NOMO-1 (cell line): ENCODE measurements around the gene BAIAP2.

ENCODE experiments used
- DNase-seq, 2 experiments: peaks; one replicate each; lab custom pipeline; 2025; ENCODE audit not compliant: unreplicated experiment in 2 of 2; lab: John Stamatoyannopoulos, UW

The BAIAP2 gene

DNA sequence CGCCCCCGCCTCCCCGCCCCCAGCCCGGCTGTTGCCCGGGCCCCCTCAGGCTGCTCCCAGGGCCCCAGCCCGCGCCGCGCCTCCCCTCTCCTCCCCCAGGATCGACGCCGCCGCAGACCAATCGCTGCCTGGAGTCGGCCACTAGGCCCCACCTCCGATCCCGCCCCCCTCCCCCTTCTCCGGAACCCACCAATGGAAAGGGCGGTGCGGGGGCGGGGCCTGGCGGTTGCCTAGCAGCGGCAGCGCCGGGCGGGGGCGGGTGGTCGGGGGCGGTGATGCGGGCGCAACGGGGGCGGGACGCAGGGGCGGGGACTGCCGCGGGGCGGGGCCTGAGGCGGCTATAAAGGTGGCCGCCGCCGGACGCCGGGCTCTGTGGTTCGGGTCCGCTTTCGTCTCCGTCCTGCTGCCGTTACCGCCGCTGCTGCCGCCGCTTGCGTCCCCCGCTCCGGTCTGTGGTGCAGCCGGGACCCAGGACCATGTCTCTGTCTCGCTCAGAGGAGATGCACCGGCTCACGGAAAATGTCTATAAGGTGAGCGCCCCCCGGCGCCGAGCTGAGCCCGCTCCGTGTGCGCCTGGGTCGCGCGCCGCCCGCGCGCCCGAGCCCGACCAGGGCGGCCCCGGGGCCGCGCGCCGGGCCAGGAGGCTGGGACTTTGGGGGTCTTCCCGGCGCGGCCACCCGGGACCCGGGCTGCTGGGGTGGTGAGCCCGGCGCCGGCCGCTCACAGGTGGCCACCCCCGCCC, at the start of gene BAIAP2:
Gene BAIAP2 (plus strand): TSS at position 373 of the 742 bp plus-strand sequence. CDS start 104 bp downstream, at position 477.
- DNase-seq, result peak; percentile 79 to 95

DNA sequence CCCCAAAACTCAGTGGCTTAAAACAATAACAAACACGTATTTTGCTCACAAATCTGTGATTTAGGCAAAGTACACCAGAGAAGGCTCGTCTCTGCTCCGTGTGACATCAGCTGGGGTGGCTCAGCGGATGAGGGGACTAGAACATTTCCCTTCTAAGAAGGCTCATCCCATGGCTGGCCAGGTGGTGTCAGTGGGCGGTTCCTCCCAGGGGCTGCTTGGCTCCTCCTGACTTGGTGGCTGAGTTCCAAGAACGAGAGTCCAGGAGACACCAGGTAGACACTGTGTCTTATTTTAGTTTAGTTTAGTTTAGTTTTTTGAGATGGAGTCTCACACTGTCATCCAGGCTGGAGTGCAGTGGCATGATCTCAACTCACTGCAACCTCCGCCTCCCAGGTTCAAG, 48.9 kb upstream of the BAIAP2 start:
- DNase-seq, result no peak

- DNase-seq, result peak in 1 of 2 experiments; percentile 18
These were observed 48.0 kb upstream of the BAIAP2 start for GRCh38 chr17:80986816-80987475.

DNA sequence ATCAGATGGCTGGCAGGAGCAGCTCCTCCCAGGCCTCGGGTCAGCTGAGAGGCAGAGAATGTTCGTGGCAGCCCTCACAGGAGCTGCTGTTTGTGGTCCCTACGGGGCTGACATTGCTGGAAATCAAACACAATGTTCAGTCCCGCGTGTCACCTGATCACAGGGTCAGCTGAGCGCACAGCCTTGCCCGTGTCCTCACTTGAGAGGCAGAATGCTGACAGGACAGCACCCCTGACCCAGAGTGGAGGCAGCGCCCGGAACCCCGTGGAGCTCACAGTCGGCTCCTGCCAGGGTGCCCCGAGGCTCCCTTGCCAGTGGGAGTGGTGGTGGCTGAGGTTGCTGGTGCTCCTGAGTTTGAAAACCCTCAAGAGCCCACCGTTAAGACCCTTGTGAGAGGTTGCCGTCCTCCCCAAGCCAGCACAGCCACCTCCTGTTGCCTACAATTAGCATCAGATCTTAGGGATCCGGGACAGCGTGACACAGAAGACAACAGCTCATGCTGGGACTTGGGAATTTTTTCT, 47.0 kb upstream of the BAIAP2 start:
- no peak for DNase-seq

DNA sequence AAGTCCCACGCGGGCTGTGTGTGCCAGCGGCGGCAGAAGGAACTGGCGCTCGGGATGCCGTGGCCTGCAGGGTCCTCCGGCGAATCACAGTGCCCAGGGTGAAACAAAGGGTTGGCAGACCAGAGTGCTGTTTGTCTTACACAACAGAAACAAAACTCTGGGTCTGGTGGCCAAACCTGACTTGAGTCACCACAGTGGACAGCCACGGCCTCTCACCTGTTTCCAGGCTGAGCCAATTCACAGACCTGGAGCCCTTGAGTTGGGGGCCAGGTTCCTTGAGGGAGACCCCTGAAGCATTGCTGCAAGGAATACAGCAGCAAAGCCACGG, 45.4 kb upstream of the BAIAP2 start:
- no peak for DNase-seq

GRCh38 chr17:80990921-80991644, 43.9 kb upstream of the BAIAP2 start:
- DNase-seq, result no peak

DNA sequence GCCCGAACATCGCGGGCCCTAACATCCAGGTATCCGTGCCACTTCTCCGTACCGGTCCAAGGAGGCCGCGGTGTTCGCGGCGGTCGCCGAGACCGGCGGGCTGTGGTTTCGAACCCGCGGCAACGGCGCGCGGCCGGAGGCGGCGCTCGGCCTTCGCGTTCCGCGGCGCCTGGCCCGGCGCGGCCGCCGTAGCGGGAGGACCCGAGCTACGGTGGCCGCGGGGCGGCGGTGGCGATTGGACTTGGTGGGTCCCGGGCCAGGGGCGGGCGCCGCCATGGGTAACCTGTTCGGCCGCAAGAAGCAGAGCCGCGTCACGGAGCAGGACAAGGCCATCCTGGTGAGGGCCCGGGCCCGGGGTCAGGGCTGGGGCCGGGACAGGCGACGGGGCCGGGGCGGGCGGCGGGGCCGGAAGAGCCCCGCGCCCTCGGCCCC, 43.3 kb upstream of the BAIAP2 start, which contains the start of gene CHMP6:
Gene CHMP6 (plus strand): TSS at position 197 of the 432 bp plus-strand sequence. CDS start 78 bp downstream, at position 275.
- peak; percentile 44 to 56 for DNase-seq

- DNase-seq, result no peak
These were observed 42.6 kb upstream of the BAIAP2 start for GRCh38 chr17:80992077-80992947.

GRCh38 chr17:80992948-80993624, 41.9 kb upstream of the BAIAP2 start:
- peak in 1 of 2 experiments; percentile 50 for DNase-seq

DNA sequence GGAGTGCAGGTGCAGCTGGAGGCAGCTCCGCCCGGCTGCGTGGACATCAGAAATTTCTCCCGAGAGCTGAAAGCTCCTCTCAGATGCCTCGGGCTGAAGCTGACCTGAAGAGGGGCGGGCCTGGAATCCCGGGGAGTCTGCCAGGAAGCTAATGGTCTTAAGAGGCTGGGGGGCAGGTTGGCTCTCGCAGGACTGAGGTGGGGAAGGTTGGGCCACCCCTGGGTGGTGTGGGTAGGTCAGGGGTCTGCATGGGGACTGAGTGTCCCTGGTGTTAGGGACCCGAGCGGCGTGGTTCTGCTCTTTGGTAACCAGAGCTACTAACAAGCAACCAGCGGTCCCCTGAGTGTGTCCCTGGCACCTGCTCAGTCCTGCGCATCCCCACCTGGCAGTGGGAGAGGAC, 39.8 kb upstream of the BAIAP2 start:
- DNase-seq, result no peak

- no peak for DNase-seq
These were observed 38.3 kb upstream of the BAIAP2 start for GRCh38 chr17:80996422-80997305.

DNA sequence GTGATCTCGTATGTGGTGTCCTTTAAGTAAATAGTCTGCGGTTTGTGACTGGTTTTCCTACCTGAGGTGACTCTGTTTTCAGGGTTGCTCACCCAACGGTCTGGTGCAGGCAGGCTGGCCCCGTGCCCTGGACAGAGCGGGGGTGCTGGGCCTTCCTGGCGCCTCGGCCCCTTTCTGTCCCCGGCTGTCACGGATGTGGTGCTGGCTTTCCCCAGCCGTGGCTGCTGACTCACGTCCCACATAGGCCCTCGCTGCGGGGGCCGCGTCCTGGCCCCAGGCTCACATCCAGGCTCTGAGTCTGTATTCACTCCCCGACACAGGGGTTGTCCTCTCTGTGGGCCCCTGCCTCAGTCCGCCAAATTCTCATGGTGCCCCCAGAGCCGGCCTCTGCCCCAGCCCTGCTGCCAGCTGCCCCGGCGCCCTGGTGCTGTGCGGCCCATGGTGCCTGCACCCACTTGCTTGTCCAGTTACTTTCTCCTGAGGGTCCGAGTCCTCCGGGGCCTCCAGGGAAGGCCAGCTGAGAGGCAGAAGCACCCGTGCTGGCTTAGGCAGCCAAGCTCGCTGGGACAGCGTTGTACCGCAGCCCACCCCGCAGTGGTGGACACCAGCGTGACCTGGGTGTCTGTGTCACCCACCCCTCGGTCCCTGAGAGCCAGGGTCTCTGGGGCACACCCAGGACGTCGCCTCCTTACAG, 37.4 kb upstream of the BAIAP2 start:
- no peak for DNase-seq

- DNase-seq, result no peak
These were observed 36.7 kb upstream of the BAIAP2 start for GRCh38 chr17:80998118-80998747.

- DNase-seq, result no peak
These were observed 36.0 kb upstream of the BAIAP2 start for GRCh38 chr17:80998748-80999535.

GRCh38 chr17:80999536-81000333, 35.2 kb upstream of the BAIAP2 start:
- no peak for DNase-seq

GRCh38 chr17:81000334-81000630, 34.7 kb upstream of the BAIAP2 start:
- DNase-seq, result no peak
